ENCODE data around the gene IFNL2.

Gene IFNL2

GRCh38 chr19:39253374-39254149 is 14.6 kb upstream of the IFNL2 start:
- H2BK5ac ChIP-seq (ENCODE audit: low read length) = no peak overlapping the region
- H4K8ac ChIP-seq (ENCODE audit: low read depth, low read length) = no peak overlapping the region
- no peak overlapping the region for H3K18ac ChIP-seq (ENCODE audit: low read length)
- H3K56ac ChIP-seq (ENCODE audit: low read length) = no peak overlapping the region
- no peak overlapping the region for H3K23ac ChIP-seq (ENCODE audit: low read length)
- no peaks in the 10 kb centered on the region for H3K79me1 ChIP-seq (ENCODE audit: low read length)
- no peaks in the 10 kb centered on the region for H3K4me1 ChIP-seq (ENCODE audit: control insufficient read depth, low read depth, low read length)
- no peak overlapping the region for H3K4me2 ChIP-seq (ENCODE audit: low read length)
- H3K36me3 ChIP-seq (ENCODE audit: control insufficient read depth, insufficient read depth, low read length) = no peaks in the 10 kb centered on the region
- no peak overlapping the region for H2BK120ac ChIP-seq (ENCODE audit: low read depth, low read length)
- no peak overlapping the region for H3K9ac ChIP-seq (ENCODE audit: low read length)
- H3K4me3 ChIP-seq (ENCODE audit: low read length) = no peak overlapping the region
- no peak overlapping the region for H3K27ac ChIP-seq (ENCODE audit: low read depth, low read length)
- no peaks in the 10 kb centered on the region for H3K79me2 ChIP-seq (ENCODE audit: control insufficient read depth, insufficient read depth, low read length)
- H3K27me3 ChIP-seq (ENCODE audit: insufficient read depth, low read length, poor library complexity) = peaks cover 13% of the 10 kb centered on the region
- no peak overlapping the region for H2AK5ac ChIP-seq (ENCODE audit: low read length)
- no peak overlapping the region for H3K4ac ChIP-seq (ENCODE audit: low read depth, low read length)
- DNase-seq = no peak
- no peak overlapping the region for H2BK15ac ChIP-seq (replicated peaks; ENCODE audit: low read depth)
- WGBS (ENCODE audit: extremely low coverage, insufficient coverage, low lambda C conversion rate) = no CpG with 5 or more reads among the region's 8 CpGs
- H4K5ac ChIP-seq (ENCODE audit: low read length) = no peak overlapping the region

- no peak overlapping the region for H3K23ac ChIP-seq (ENCODE audit: low read length)
- no peak overlapping the region for H3K27ac ChIP-seq (ENCODE audit: low read depth, low read length)
- no peak overlapping the region for H4K5ac ChIP-seq (ENCODE audit: low read length)
- H4K8ac ChIP-seq (ENCODE audit: low read depth, low read length) = no peak overlapping the region
- H3K4me1 ChIP-seq (ENCODE audit: control insufficient read depth, low read depth, low read length) = no peaks in the 10 kb centered on the region
- no peak overlapping the region for H3K4me2 ChIP-seq (ENCODE audit: low read length)
- H3K4me3 ChIP-seq (ENCODE audit: low read length) = no peak overlapping the region
- no peak for DNase-seq
- H2BK120ac ChIP-seq (ENCODE audit: low read depth, low read length) = no peak overlapping the region
- H3K56ac ChIP-seq (ENCODE audit: low read length) = no peak overlapping the region
- H3K27me3 ChIP-seq (ENCODE audit: insufficient read depth, low read length, poor library complexity) = peaks cover 2% of the 10 kb centered on the region
- H3K9ac ChIP-seq (ENCODE audit: low read length) = no peak overlapping the region
- no peak overlapping the region for H3K18ac ChIP-seq (ENCODE audit: low read length)
- no peak overlapping the region for H2AK5ac ChIP-seq (ENCODE audit: low read length)
- H3K4ac ChIP-seq (ENCODE audit: low read depth, low read length) = no peak overlapping the region
- no peak overlapping the region for H2BK5ac ChIP-seq (ENCODE audit: low read length)
- H3K36me3 ChIP-seq (ENCODE audit: control insufficient read depth, insufficient read depth, low read length) = no peaks in the 10 kb centered on the region
- WGBS (ENCODE audit: extremely low coverage, insufficient coverage, low lambda C conversion rate) = no CpG with 5 or more reads among the region's 29 CpGs
- H2BK15ac ChIP-seq (replicated peaks; ENCODE audit: low read depth) = no peak overlapping the region
- H3K79me1 ChIP-seq (ENCODE audit: low read length) = no peaks in the 10 kb centered on the region
- no peaks in the 10 kb centered on the region for H3K79me2 ChIP-seq (ENCODE audit: control insufficient read depth, insufficient read depth, low read length)
These were observed 13.5 kb upstream of the IFNL2 start for GRCh38 chr19:39254531-39255345.

DNA sequence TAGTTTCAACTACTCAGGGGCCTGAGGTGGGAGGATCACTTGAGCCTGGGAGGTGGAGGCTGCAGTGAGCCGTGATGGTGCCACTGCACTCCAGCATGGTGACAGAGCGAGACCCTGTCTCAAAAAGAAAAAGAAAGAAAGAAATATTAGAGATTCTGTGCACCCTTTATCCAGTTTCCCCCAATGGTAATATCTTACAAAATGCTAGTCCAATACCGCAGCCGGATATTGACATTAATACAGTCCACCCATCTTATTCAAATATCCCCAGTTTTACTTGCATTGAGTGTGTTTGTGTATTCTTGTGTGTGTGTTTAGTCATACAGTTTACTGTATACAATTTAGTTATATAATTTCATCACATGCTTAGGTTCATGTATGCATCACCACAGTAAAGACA is 11.0 kb upstream of the IFNL2 start:
- Histone ChIP-seq H3K27me3 (ENCODE audit: insufficient read depth, low read length, poor library complexity) (no peaks in the 10 kb centered on the region), H3K36me3 (ENCODE audit: control insufficient read depth, insufficient read depth, low read length) (no peaks in the 10 kb centered on the region), H4K8ac (ENCODE audit: low read depth, low read length) (no peak overlapping the region), H3K4ac (ENCODE audit: low read depth, low read length) (no peak overlapping the region), H3K4me1 (ENCODE audit: control insufficient read depth, low read depth, low read length) (no peaks in the 10 kb centered on the region), H3K9ac (ENCODE audit: low read length) (no peak overlapping the region), H2BK15ac (replicated peaks; ENCODE audit: low read depth) (no peak overlapping the region), H3K4me3 (ENCODE audit: low read length) (no peak overlapping the region), H2AK5ac (ENCODE audit: low read length) (no peak overlapping the region), H3K18ac (ENCODE audit: low read length) (no peak overlapping the region), H3K79me2 (ENCODE audit: control insufficient read depth, insufficient read depth, low read length) (no peaks in the 10 kb centered on the region), H2BK120ac (ENCODE audit: low read depth, low read length) (no peak overlapping the region), H3K23ac (ENCODE audit: low read length) (no peak overlapping the region), H4K5ac (ENCODE audit: low read length) (no peak overlapping the region), H3K79me1 (ENCODE audit: low read length) (no peaks in the 10 kb centered on the region), H3K4me2 (ENCODE audit: low read length) (no peak overlapping the region), H3K56ac (ENCODE audit: low read length) (no peak overlapping the region), H2BK5ac (ENCODE audit: low read length) (no peak overlapping the region), H3K27ac (ENCODE audit: low read depth, low read length) (no peak overlapping the region)
- no CpG with 5 or more reads among the region's 4 CpGs for WGBS (ENCODE audit: extremely low coverage, insufficient coverage, low lambda C conversion rate)
- DNase-seq = no peak

DNA sequence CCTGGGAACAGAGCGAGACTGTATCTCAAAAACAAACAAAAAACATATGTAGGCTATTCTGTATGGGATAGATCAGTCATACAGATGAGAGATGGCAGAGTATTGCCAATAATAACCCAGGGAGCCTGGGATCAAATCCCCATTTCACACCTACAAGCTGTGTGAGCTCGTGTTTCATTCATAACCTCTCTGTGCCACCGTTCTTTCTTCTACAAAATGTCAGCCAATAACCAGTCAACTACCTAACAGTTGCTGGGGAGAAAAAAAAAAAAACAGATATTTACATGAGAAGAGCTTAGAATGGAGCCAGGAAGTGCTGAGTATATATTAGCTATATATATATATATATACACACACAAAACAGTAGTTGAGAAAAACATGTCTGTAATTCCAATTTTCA is 6.5 kb upstream of the IFNL2 start:
- Histone ChIP-seq H3K79me1 (ENCODE audit: low read length) (no peaks in the 10 kb centered on the region), H2BK120ac (ENCODE audit: low read depth, low read length) (no peak overlapping the region), H3K27ac (ENCODE audit: low read depth, low read length) (no peak overlapping the region), H3K4me3 (ENCODE audit: low read length) (no peak overlapping the region), H3K4me1 (ENCODE audit: control insufficient read depth, low read depth, low read length) (no peaks in the 10 kb centered on the region), H3K23ac (ENCODE audit: low read length) (no peak overlapping the region), H4K8ac (ENCODE audit: low read depth, low read length) (no peak overlapping the region), H3K4me2 (ENCODE audit: low read length) (no peak overlapping the region), H3K56ac (ENCODE audit: low read length) (no peak overlapping the region), H2BK5ac (ENCODE audit: low read length) (no peak overlapping the region), H2BK15ac (replicated peaks; ENCODE audit: low read depth) (no peak overlapping the region), H3K27me3 (ENCODE audit: insufficient read depth, low read length, poor library complexity) (peaks cover 17% of the 10 kb centered on the region), H4K5ac (ENCODE audit: low read length) (no peak overlapping the region), H3K18ac (ENCODE audit: low read length) (no peak overlapping the region), H3K9ac (ENCODE audit: low read length) (no peak overlapping the region), H2AK5ac (ENCODE audit: low read length) (no peak overlapping the region), H3K36me3 (ENCODE audit: control insufficient read depth, insufficient read depth, low read length) (no peaks in the 10 kb centered on the region), H3K4ac (ENCODE audit: low read depth, low read length) (no peak overlapping the region), H3K79me2 (ENCODE audit: control insufficient read depth, insufficient read depth, low read length) (no peaks in the 10 kb centered on the region)
- no peak for DNase-seq
- WGBS (ENCODE audit: extremely low coverage, insufficient coverage, low lambda C conversion rate) = no CpG with 5 or more reads among the region's 3 CpGs

GRCh38 chr19:39262496-39262895 is 5.7 kb upstream of the IFNL2 start:
- no peak overlapping the region for H2AK5ac ChIP-seq (ENCODE audit: low read length)

More at GRCh38 chr19:39262496-39262895, 5.7 kb upstream of the IFNL2 start:
- no peak overlapping the region for H2BK120ac ChIP-seq (ENCODE audit: low read depth, low read length)
- no peak overlapping the region for H3K4me2 ChIP-seq (ENCODE audit: low read length)
- H4K5ac ChIP-seq (ENCODE audit: low read length) = no peak overlapping the region
- H3K18ac ChIP-seq (ENCODE audit: low read length) = no peak overlapping the region
- no peaks in the 10 kb centered on the region for H3K36me3 ChIP-seq (ENCODE audit: control insufficient read depth, insufficient read depth, low read length)
- no peak overlapping the region for H3K9ac ChIP-seq (ENCODE audit: low read length)
- H3K4ac ChIP-seq (ENCODE audit: low read depth, low read length) = no peak overlapping the region
- H3K23ac ChIP-seq (ENCODE audit: low read length) = no peak overlapping the region
- H3K79me2 ChIP-seq (ENCODE audit: control insufficient read depth, insufficient read depth, low read length) = no peaks in the 10 kb centered on the region
- no peak overlapping the region for H2BK5ac ChIP-seq (ENCODE audit: low read length)
- H2BK15ac ChIP-seq (replicated peaks; ENCODE audit: low read depth) = no peak overlapping the region
- H3K4me3 ChIP-seq (ENCODE audit: low read length) = no peak overlapping the region
- WGBS (ENCODE audit: extremely low coverage, insufficient coverage, low lambda C conversion rate) = no CpG with 5 or more reads among the region's 4 CpGs
- no peak overlapping the region for H3K27ac ChIP-seq (ENCODE audit: low read depth, low read length)
- no peak for DNase-seq
- H3K56ac ChIP-seq (ENCODE audit: low read length) = no peak overlapping the region
- no peaks in the 10 kb centered on the region for H3K79me1 ChIP-seq (ENCODE audit: low read length)
- no peak overlapping the region for H4K8ac ChIP-seq (ENCODE audit: low read depth, low read length)
- H3K27me3 ChIP-seq (ENCODE audit: insufficient read depth, low read length, poor library complexity) = peaks cover 17% of the 10 kb centered on the region
- no peaks in the 10 kb centered on the region for H3K4me1 ChIP-seq (ENCODE audit: control insufficient read depth, low read depth, low read length)

Measured in mesendoderm (in vitro differentiated cells).